ENCODE data around the gene RPS6KA1.
A peak's percentile ranks its signal among the peaks of the same experiment; 100 is the strongest.

RPS6KA1 gene

DNA sequence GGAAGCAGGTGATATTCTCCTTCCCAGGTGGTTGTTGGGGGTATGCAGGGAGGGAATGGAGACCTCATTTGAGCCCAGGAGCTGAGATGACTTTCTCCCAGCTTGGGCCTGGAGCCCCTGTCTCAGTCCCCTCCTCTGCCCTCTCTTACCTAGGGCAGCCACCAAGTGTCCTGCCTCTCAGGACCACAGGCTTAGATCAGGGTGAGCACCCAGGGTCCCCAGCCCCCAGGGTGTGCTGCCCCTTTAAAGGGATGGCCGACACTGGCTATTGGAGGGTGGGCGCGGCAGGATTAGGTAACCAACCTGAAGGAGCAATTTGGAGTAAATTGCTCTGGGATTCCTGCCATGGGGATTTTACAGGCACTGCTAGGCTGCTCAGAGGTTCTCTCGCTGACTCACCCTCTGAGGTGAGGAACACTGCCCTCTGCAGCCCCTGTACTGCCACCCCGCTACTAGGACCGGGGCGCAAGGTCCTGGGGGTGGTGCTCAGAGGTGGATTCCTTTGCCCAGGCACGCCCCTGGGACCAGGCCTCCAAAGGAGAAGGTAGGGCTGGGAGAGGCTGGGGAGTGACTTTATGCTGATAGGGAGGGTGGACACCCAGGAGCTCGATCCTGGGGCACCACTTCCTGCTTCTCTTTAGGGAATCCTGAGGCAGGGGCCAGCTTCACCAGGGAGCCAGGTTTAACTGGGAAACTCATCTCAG, 1.5 kb downstream of the RPS6KA1 start:
- H3K4me3 ChIP-seq: peak overlapping the region; percentile 52 to 94 (median 78)
- peak overlapping the region in 19 of 21 experiments; percentile 31 to 87 (median 78) for H3K27ac ChIP-seq

GRCh38 chr1:26531651-26532131, 2.1 kb downstream of the RPS6KA1 start:
- Histone ChIP-seq H3K4me3 (peak overlapping the region in 5 of 7 experiments; percentile 56 to 94 (median 80)), H3K27ac (peak overlapping the region in 18 of 21 experiments; percentile 11 to 87 (median 73))

DNA sequence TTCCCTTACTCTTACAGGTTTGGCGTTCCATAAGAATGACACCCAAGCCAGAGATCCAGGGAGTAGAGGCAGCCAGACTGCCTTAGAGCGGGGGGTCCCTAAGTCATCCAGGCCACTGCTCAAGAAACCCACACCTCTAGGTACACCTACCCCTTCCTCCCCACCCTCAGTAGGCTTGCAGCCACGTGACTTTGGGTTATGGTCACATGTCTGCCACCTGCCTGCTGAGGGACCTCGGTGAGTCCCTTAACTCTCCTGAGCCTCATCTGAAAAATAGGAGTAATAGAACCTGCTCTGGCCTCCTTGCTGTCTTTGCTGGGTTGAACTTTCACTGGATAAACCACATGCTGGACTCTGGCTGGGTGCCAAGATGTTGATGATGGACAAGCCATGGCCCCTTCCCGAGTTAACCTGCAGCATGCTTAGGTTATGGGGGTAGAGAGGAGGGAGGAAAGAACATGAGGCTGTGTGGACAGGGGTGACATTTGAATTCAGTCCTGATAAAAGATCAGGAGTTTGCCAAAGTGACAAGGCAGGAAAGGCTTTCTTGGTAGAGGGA, 4.5 kb downstream of the RPS6KA1 start:
- H3K27ac ChIP-seq: no peak overlapping the region
- H3K4me3 ChIP-seq: no peak overlapping the region

GRCh38 chr1:26535201-26535600, 5.6 kb downstream of the RPS6KA1 start:
- Histone ChIP-seq H3K4me3 (no peak overlapping the region), H3K27ac (peak overlapping the region in 1 of 21 experiments; percentile 16)

DNA sequence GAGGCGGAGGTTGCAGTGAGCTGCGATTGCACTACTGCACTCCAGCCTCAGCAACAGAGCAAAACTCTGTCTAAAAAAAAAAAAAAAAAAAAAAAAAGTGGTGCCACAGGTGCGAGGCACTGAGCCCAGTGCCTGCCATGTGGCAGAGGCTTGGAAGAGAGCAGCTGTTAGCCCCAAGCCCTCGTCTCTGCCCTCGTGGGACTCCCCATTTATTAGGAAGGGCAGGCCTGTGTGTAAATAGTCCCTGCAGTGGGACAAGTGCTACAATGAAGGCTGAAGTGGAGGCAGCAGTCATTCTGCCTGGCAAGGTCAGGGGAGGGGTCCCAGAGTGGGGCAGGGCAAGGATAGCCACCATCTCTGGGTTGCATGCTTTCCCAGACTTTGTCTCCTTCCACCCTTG, 6.5 kb downstream of the RPS6KA1 start:
- Histone ChIP-seq H3K27ac (no peak overlapping the region), H3K4me3 (no peak overlapping the region)

DNA sequence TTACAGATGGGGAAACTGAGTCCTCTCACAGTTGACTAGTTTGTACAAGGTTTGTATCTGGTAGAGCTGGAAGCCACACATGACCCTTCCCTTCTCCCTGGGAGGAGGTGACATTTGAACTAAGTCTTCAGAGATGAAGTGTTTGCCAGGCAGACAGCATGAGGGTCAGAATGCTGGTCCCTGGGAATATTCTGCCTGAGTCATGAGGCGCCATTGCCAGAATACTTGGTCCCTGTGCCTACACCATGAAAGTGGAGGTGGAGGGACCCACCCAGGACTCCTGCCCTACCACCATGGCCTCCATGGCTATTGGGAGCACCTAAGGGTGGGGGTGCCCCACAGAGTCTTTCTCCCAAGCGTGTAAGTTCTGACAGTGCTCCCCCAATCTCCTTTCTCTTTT, 7.0 kb downstream of the RPS6KA1 start:
- H3K27ac ChIP-seq: no peak overlapping the region
- no peak overlapping the region for H3K4me3 ChIP-seq

- no peak overlapping the region for H3K4me3 ChIP-seq
- H3K27ac ChIP-seq: no peak overlapping the region
Measured at GRCh38 chr1:26537951-26538352, 8.4 kb downstream of the RPS6KA1 start.

DNA sequence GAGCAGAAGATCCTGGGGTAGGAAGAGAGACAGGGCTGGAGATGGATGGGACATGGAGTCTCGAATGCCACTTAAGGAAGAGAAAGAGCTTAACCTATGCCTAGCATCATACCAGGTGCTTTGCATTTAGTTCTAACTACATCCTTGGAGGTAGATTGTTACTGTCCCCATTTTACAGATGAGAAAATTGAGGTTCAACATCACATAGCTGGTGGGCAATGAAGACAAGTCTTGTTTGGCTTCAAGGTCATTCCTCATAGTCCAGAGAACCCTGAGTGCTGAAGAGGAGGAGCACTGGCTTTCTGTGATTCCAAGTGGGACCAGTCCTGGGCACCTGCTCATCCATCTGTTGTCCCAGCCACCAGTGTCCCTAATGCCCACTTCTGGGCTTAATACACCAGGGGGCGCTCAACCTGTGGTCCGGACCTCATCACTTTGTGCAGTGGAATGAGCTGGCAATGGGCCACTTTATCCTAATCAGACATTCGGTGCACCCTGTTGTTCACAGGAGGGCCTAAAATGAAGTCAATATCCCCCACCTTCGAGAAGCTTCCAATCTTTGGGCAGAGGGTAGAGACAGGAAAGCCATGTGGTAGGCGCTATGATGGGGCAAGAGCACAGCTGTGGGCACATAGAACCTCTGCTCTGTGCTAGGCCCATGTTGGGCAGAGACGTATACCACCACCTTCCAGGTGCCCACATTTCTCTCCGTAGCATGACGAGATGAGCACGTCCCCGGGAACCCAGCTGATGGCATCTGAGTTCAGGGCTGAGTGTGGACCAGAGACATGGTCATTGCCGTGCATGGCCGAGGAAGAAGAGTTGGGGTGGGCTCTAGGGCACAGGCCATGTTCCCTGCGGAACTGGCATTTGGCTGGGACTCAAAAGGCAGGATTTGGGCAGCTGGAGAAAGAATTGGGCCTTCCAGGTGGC, 9.2 kb downstream of the RPS6KA1 start:
- peak overlapping the region in 4 of 21 experiments; percentile 10 to 98 (median 78) for H3K27ac ChIP-seq
- H3K4me3 ChIP-seq: no peak overlapping the region

GRCh38 chr1:26539722-26540121, 10.2 kb downstream of the RPS6KA1 start:
- Histone ChIP-seq H3K27ac (peak overlapping the region in 18 of 21 experiments; percentile 1 to 98 (median 68)), H3K4me3 (no peak overlapping the region)

- H3K27ac ChIP-seq: peak overlapping the region in 15 of 21 experiments; percentile 9 to 98 (median 73)
- H3K4me3 ChIP-seq: no peak overlapping the region
Measured at GRCh38 chr1:26540351-26540750, 10.8 kb downstream of the RPS6KA1 start.

GRCh38 chr1:26541431-26541815, 11.9 kb downstream of the RPS6KA1 start:
- H3K27ac ChIP-seq: peak overlapping the region in 20 of 21 experiments; percentile 75 to 98 (median 88)
- peak overlapping the region in 2 of 7 experiments; percentile 8 to 12 for H3K4me3 ChIP-seq

- Histone ChIP-seq H3K4me3 (peak overlapping the region in 2 of 7 experiments; percentile 8 to 12), H3K27ac (peak overlapping the region; percentile 8 to 98 (median 88))
Measured at GRCh38 chr1:26541816-26542711, 12.5 kb downstream of the RPS6KA1 start.

- Histone ChIP-seq H3K27ac (peak overlapping the region; percentile 8 to 98 (median 88)), H3K4me3 (peak overlapping the region in 2 of 7 experiments; percentile 1 to 2)
Measured at GRCh38 chr1:26542771-26543451, 13.3 kb downstream of the RPS6KA1 start.

- Histone ChIP-seq H3K4me3 (peak overlapping the region in 2 of 7 experiments; percentile 1 to 2), H3K27ac (peak overlapping the region in 20 of 21 experiments; percentile 75 to 98 (median 88))
Measured at GRCh38 chr1:26543462-26543861, 13.9 kb downstream of the RPS6KA1 start.

GRCh38 chr1:26544126-26544525, 14.6 kb downstream of the RPS6KA1 start:
- Histone ChIP-seq H3K27ac (peak overlapping the region in 19 of 21 experiments; percentile 8 to 98 (median 88)), H3K4me3 (no peak overlapping the region)

DNA sequence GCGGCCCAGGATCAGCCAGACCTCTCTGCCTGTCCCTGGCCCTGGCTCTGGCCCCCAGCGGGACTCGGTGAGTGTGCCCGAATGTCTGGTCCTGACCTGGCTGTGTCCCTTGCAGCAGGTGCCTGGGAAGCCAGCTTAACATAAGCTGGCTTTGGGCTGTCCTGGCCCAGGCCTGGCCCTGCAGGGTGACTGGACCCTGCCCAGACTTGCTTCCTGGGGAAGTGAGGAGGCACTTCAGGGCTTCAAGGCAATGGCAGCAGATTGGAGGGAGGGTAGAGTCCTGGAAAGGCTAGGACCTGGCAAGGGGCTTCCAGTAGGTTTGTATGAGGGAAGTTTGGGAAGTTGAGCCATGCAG, 16.4 kb downstream of the RPS6KA1 start:
- Histone ChIP-seq H3K27ac (peak overlapping the region in 19 of 21 experiments; percentile 10 to 93 (median 76)), H3K4me3 (peak overlapping the region; percentile 23 to 43 (median 40))

DNA sequence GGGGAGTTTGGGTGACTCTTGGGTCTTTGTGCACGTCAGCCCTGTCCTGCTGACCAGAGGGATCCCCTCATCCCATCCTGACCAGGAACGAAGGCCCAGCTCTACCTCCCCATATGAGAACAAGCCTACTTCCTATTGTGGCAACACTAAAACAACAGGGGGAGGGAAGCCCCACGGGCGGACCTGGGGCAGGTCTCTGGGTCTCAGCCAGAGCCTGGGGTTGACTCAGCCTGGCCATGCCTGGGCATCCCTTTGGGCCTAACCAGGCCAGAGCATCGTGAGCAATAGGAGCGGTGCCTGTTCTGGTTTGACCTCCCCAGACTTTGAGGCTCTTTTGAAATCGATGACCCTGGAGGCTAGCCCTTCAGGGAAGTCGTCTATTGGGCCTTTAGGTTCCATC, 16.8 kb downstream of the RPS6KA1 start:
- Histone ChIP-seq H3K4me3 (peak overlapping the region; percentile 23 to 43 (median 40)), H3K27ac (peak overlapping the region in 17 of 21 experiments; percentile 28 to 93 (median 78))

DNA sequence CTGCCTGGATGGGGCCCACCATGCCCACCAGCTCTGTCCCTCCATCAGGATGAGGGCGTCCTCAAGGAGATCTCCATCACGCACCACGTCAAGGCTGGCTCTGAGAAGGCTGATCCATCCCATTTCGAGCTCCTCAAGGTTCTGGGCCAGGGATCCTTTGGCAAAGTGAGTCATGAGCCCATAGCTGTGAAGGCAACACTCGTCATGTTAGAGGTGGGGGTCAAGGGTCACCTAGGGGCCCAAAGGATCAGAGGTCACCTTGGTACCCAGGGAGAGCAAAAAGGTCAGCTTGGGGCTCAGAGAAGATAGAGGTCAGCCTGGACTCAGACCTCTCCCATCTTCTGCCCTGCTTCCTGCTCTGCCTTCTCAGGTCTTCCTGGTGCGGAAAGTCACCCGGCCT, 17.3 kb downstream of the RPS6KA1 start:
- Histone ChIP-seq H3K4me3 (peak overlapping the region in 3 of 7 experiments; percentile 40 to 42 (median 41)), H3K27ac (peak overlapping the region in 11 of 21 experiments; percentile 34 to 93 (median 80))
